DND-41 (cell line): Measurements from ENCODE around the gene FAN1.

Experiments
- ATAC-seq: fragments of 200-7000 bp; cut with Tn5 transposase; 3 replicates; pipeline ENCODE4 v1.9.1; 2021; ENCODE audit warnings: low read depth; ENCODE audit not compliant: insufficient read depth
- DNase-seq: peaks from one replicate; pipeline ENCODE4 v3.0.0-alpha.2; 2020
- H2AFZ ChIP-seq: 2 replicates; pipeline ENCODE4 v1.6.0; 2012; ENCODE audit warnings: low read depth, low read length
- H3K27ac ChIP-seq: 2 replicates; pipeline ENCODE4 v1.5.1; 2012; ENCODE audit warnings: low read length, inconsistent platforms
- H3K27me3 ChIP-seq: fragments of 200-600 bp; sonication (generic); 2 replicates; pipeline ENCODE4 v1.6.0; 2012; ENCODE audit warnings: low read length, mild to moderate bottlenecking, inconsistent platforms; ENCODE audit not compliant: insufficient read depth, poor library complexity
- H3K36me3 ChIP-seq: 2 replicates; pipeline ENCODE4 v1.5.1; 2012; ENCODE audit warnings: low read length, inconsistent platforms; ENCODE audit not compliant: insufficient read depth
- H3K4me1 ChIP-seq: 2 replicates; pipeline ENCODE4 v1.5.1; 2012; ENCODE audit warnings: mild to moderate bottlenecking, low read length; ENCODE audit not compliant: insufficient read depth
- H3K4me2 ChIP-seq: 2 replicates; pipeline ENCODE4 v1.6.0; 2012; ENCODE audit warnings: mild to moderate bottlenecking, moderate library complexity, low read length, inconsistent platforms; ENCODE audit not compliant: insufficient read depth
- H3K4me3 ChIP-seq, 2 experiments: fragments of 200-600 bp in 1 of 2; shearing (Covaris generic) in 1 of 2; 2 replicates each; pipeline ENCODE4 v1.5.1; 2012 to 2016; ENCODE audit warnings: inconsistent platforms in 2 of 2, low read length in 2 of 2, mild to moderate bottlenecking in 2 of 2, low read depth in 1 of 2, moderate library complexity in 1 of 2
- H3K79me2 ChIP-seq: 2 replicates; pipeline ENCODE4 v1.6.0; 2012; ENCODE audit warnings: low read length, inconsistent platforms; ENCODE audit not compliant: insufficient read depth
- H3K9ac ChIP-seq: 2 replicates; pipeline ENCODE4 v1.6.0; 2012; ENCODE audit warnings: low read depth, mild to moderate bottlenecking, inconsistent platforms, low read length, moderate library complexity
- H3K9me3 ChIP-seq: 2 replicates; pipeline ENCODE4 v1.5.1; 2012; ENCODE audit warnings: low read length, moderate library complexity, mild to moderate bottlenecking, inconsistent platforms; ENCODE audit not compliant: insufficient read depth, severe bottlenecking
- H4K20me1 ChIP-seq: 2 replicates; pipeline ENCODE4 v1.6.0; 2012; ENCODE audit warnings: low read length; ENCODE audit not compliant: insufficient read depth
- CTCF ChIP-seq: IDR thresholded peaks from 2 replicates; pipeline ENCODE4 v1.5.1; 2012; ENCODE audit warnings: borderline replicate concordance, low read length, moderate library complexity, mild to moderate bottlenecking; ENCODE audit not compliant: poor library complexity, severe bottlenecking; ENCODE audit errors: extremely low read depth
- EZH2 ChIP-seq: IDR thresholded peaks from 3 replicates; pipeline ENCODE4 v1.6.1; 2012; ENCODE audit warnings: borderline replicate concordance, low read depth, mild to moderate bottlenecking, moderate library complexity, low read length, inconsistent platforms; ENCODE audit not compliant: severe bottlenecking

The FAN1 gene

GRCh38 chr15:30990036-30990435 lies 86.3 kb downstream of the FAN1 start:
- TF ChIP-seq CTCF (no peak), EZH2 (no peak)
- DNase-seq (no peak), ATAC-seq (no peak)
- Histone ChIP-seq H3K27ac (peak overlapping the region; percentile 86; the same call in 1 of the 2 replicates), H4K20me1 (peaks cover 4% of the 10 kb centered on the region; the same call in 1 of the 2 replicates), H3K9me3 (no peaks in the 10 kb centered on the region), H2AFZ (peak overlapping the region; percentile 99; the same call in 1 of the 2 replicates), H3K4me1 (peaks cover 32% of the 10 kb centered on the region), H3K36me3 (peaks cover 15% of the 10 kb centered on the region), H3K4me2 (peak overlapping the region; percentile 95), H3K27me3 (no peaks in the 10 kb centered on the region), H3K4me3 (peak overlapping the region; percentile 98 to 100; a peak in 3 of 4 replicates), H3K79me2 (peaks cover 34% of the 10 kb centered on the region), H3K9ac (peak overlapping the region; percentile 94)

DNA sequence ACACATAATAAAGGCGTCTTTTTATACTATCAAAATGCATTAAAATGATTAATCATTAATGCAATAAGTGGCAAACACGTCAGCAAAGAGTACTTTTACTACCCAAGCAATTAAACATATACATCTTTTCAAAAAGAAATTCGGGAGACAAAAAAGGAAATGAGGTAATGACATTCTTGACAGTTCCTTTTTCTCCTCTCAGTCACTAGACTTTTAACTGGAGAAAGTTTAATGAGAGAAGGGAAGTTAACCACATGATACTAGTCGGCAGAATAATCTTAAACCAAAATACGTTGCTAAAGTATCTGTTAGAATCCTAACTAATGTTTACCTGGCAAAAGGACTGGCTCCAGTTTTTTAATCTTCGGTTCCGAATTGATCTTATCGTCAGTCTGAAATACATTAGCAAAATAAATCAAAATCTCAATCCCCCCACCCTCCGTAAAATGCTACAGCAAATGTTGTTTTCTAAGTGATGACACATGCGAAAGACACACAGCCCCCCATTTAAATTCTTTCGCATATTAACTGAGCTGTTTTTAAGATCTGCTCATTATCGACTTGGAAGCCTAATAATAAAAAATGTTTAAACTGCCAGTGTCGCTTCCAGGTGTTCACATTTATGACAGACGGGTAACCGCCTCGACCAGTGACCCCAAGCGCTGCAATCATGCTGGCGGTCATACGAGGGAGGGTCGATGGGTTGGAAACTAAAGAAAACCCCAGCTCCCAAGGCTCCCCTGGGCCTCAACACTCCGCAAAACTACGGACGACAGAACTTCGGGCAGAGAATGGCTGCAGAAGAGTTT lies 86.9 kb downstream of the FAN1 start:
- peak overlapping the region; percentile 99 for H2AFZ ChIP-seq
- H3K27ac ChIP-seq = peak overlapping the region; percentile 86
- no peak for ATAC-seq

GRCh38 chr15:30991255-30992235 lies 87.8 kb downstream of the FAN1 start, which contains the start of gene MTMR10:
Gene MTMR10 (minus strand): TSS chr15:30991628. CDS start chr15:30991506, 122 bp downstream.
- Histone ChIP-seq H3K27ac (peak within 1 kb of the TSS; percentile 86), H3K79me2 (peaks cover 32% of the 10 kb centered on the region), H3K9ac (peak within 1 kb of the TSS; percentile 94), H3K4me1 (peaks cover 32% of the 10 kb centered on the region), H3K4me2 (peak within 1 kb of the TSS; percentile 95), H4K20me1 (peaks cover 4% of the 10 kb centered on the region; the same call in 1 of the 2 replicates), H3K27me3 (no peaks in the 10 kb centered on the region), H3K4me3 (peak within 1 kb of the TSS; percentile 98 to 100), H3K36me3 (peaks cover 7% of the 10 kb centered on the region), H3K9me3 (no peaks in the 10 kb centered on the region), H2AFZ (peak within 1 kb of the TSS; percentile 99)
- peak; percentile 68 for DNase-seq
- TF ChIP-seq EZH2 (no peak), CTCF (no peak)
- ATAC-seq = peak; percentile 91

More for the DNA sequence above, 86.9 kb downstream of the FAN1 start:
- Histone ChIP-seq H3K4me3 (peak overlapping the region; percentile 98 to 100), H3K9ac (peak overlapping the region; percentile 94), H3K4me2 (peak overlapping the region; percentile 95), H4K20me1 (peaks cover 4% of the 10 kb centered on the region; the same call in 1 of the 2 replicates), H3K4me1 (peaks cover 32% of the 10 kb centered on the region), H3K79me2 (peaks cover 33% of the 10 kb centered on the region), H3K27me3 (no peaks in the 10 kb centered on the region), H3K36me3 (peaks cover 14% of the 10 kb centered on the region), H3K9me3 (no peaks in the 10 kb centered on the region)
- TF ChIP-seq CTCF (no peak), EZH2 (no peak)
- DNase-seq = no peak
